HG02938 (cell line): Measurements from ENCODE around the gene NRL.

Experiments used
- ATAC-seq: cut with Tn5 transposase; IDR thresholded peaks from one replicate; pipeline ENCODE4 v1.9.1; 2021; ENCODE audit warnings: mild to moderate bottlenecking, moderate library complexity; ENCODE audit not compliant: unreplicated experiment

The NRL gene

GRCh38 chr14:24145219-24145618, 30.5 kb upstream of the NRL start:
- no peak for ATAC-seq

GRCh38 chr14:24144451-24144850, 29.7 kb upstream of the NRL start:
- no peak for ATAC-seq

- no peak for ATAC-seq
Measured at GRCh38 chr14:24143511-24143910, 28.8 kb upstream of the NRL start.

GRCh38 chr14:24141097-24141880, 26.5 kb upstream of the NRL start, which contains the start of gene EMC9:
Gene EMC9 (minus strand): TSS chr14:24141591. CDS start chr14:24141304, 287 bp downstream.
- ATAC-seq = peak; percentile 86

- ATAC-seq = no peak
Measured at GRCh38 chr14:24139272-24139934, 24.7 kb upstream of the NRL start.

- no peak for ATAC-seq
Measured at GRCh38 chr14:24138396-24139271, 23.9 kb upstream of the NRL start.

- ATAC-seq = no peak
Measured at GRCh38 chr14:24137529-24138395, 23.0 kb upstream of the NRL start.

- ATAC-seq = no peak
Measured at GRCh38 chr14:24136684-24137528, 22.2 kb upstream of the NRL start.

GRCh38 chr14:24135834-24136683, 21.3 kb upstream of the NRL start, which contains the start of gene PSME1:
Gene PSME1 (plus strand): TSS chr14:24136194. CDS start chr14:24136263, 69 bp downstream.
- ATAC-seq = peak; percentile 75

GRCh38 chr14:24135584-24135833, 20.8 kb upstream of the NRL start:
- no peak for ATAC-seq

GRCh38 chr14:24133735-24134134, 19.0 kb upstream of the NRL start:
- ATAC-seq = no peak

- no peak for ATAC-seq
Measured at GRCh38 chr14:24132976-24133375, 18.2 kb upstream of the NRL start.

GRCh38 chr14:24132061-24132685, 17.4 kb upstream of the NRL start:
- ATAC-seq = no peak

- no peak for ATAC-seq
Measured at GRCh38 chr14:24131549-24131966, 16.8 kb upstream of the NRL start.

GRCh38 chr14:24130717-24131548, 16.2 kb upstream of the NRL start:
- no peak for ATAC-seq

GRCh38 chr14:24130380-24130716, 15.6 kb upstream of the NRL start, which contains the start of gene FITM1:
Gene FITM1 (plus strand): TSS chr14:24130659. CDS start chr14:24131564, 905 bp downstream.
- no peak for ATAC-seq

- no peak for ATAC-seq
Measured at GRCh38 chr14:24129410-24129998, 14.8 kb upstream of the NRL start.
